Frontal cortex (tissue), 4 donors: ENCODE measurements around the gene PTPRD. TPM values are rescaled to one million over a fixed set of nuclear protein-coding genes. Genes with fewer than 3 reads are reported as not detected.

Experiments used
- DNase-seq, 2 donors: peaks; one replicate each; pipeline ENCODE4 v3.0.0; 2012; ENCODE audit warnings: low spot score in 2 of 2
- FAIRE-seq: peaks from 2 replicates; lab custom pipeline; 2012; peaks lifted over from hg19 to GRCh38; lab: Jason Lieb, UNC
- total RNA-seq: library from RNA; depleted of rRNA; stranded (reverse); fragments of >200 nt; gene quantifications from one replicate; pipeline ENCODE4 v1.2.3, GENCODE V29; 2014
- donor health status: control.
- donor health status: control.
- donor health status: control.

Gene PTPRD
- total RNA-seq, 1 donor from 2014 or later: 191 TPM

- DNase-seq (peak in 1 of 2 donors; percentile 9), FAIRE-seq (peak; percentile 95)
These were observed 1696.0 kb downstream of the PTPRD start for GRCh38 chr9:8916771-8917170.

GRCh38 chr9:8907868-8908267 lies 1704.9 kb downstream of the PTPRD start:
- DNase-seq (no peak), FAIRE-seq (no peak)

- FAIRE-seq (no peak), DNase-seq (no peak)
These were observed 1707.1 kb downstream of the PTPRD start for GRCh38 chr9:8905731-8906130.

GRCh38 chr9:8904771-8905515 lies 1707.9 kb downstream of the PTPRD start:
- DNase-seq (no peak), FAIRE-seq (no peak)

GRCh38 chr9:8903077-8903476 lies 1709.7 kb downstream of the PTPRD start:
- no peak for FAIRE-seq
- DNase-seq: no peak

GRCh38 chr9:8901146-8901545 lies 1711.7 kb downstream of the PTPRD start:
- FAIRE-seq: no peak
- no peak for DNase-seq

- no peak for FAIRE-seq
- DNase-seq: no peak
These were observed 1713.3 kb downstream of the PTPRD start for GRCh38 chr9:8899511-8899910.

- peak in 1 of 2 donors; percentile 19 for DNase-seq
- peak; percentile 71 for FAIRE-seq
These were observed 1717.0 kb downstream of the PTPRD start for GRCh38 chr9:8895861-8896224.

- FAIRE-seq: no peak
- DNase-seq: no peak
These were observed 1717.5 kb downstream of the PTPRD start for GRCh38 chr9:8895106-8895860.

GRCh38 chr9:8890695-8891094 lies 1722.1 kb downstream of the PTPRD start:
- DNase-seq: no peak
- FAIRE-seq: no peak

GRCh38 chr9:8889100-8889499 lies 1723.7 kb downstream of the PTPRD start:
- no peak for DNase-seq
- FAIRE-seq: no peak

- FAIRE-seq (no peak), DNase-seq (no peak)
These were observed 1724.2 kb downstream of the PTPRD start for GRCh38 chr9:8888591-8888990.

- no peak for FAIRE-seq
- DNase-seq: no peak
These were observed 1725.4 kb downstream of the PTPRD start for GRCh38 chr9:8887369-8887768.

GRCh38 chr9:8883321-8883720 lies 1729.5 kb downstream of the PTPRD start:
- no peak for DNase-seq
- FAIRE-seq: no peak

GRCh38 chr9:8880060-8880459 lies 1732.7 kb downstream of the PTPRD start:
- FAIRE-seq: no peak
- no peak for DNase-seq

- no peak for FAIRE-seq
- DNase-seq: no peak
These were observed 1733.5 kb downstream of the PTPRD start for GRCh38 chr9:8879284-8879683.

GRCh38 chr9:8877753-8878494 lies 1734.9 kb downstream of the PTPRD start:
- no peak for FAIRE-seq
- DNase-seq: no peak

- FAIRE-seq (no peak), DNase-seq (no peak)
These were observed 1736.5 kb downstream of the PTPRD start for GRCh38 chr9:8876303-8876702.

GRCh38 chr9:8874482-8874881 lies 1738.3 kb downstream of the PTPRD start:
- no peak for FAIRE-seq
- DNase-seq: no peak

GRCh38 chr9:8872802-8873201 lies 1740.0 kb downstream of the PTPRD start:
- DNase-seq (no peak), FAIRE-seq (no peak)
